ENCODE data around the gene DSE.

DSE gene

DNA sequence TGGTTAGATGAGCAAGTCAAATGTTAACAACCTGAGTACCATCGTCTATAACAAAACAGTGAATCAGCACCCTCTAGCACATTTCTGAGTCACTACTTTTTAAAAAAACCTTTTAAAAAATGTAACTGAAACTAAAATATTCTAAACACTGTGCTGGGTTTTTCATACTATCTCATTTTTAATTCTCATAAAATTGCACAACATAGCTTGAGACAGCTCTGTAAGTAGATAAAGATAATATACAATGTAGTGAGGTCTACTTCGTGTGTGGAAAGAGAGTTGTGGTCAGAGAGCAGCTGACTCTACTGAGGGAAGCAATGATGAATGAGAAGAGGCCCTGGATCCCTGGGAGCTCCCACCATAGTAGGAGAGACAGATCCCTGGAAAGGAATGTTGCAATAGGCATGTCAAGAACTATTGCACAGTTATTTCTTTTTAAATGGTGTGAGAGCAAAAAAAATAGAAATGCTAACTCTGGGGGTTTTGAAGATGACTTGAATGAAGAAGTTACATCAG lies 76.8 kb downstream of the DSE start:
- DNase-seq (ENCODE audit: low spot score), result no peak

DNA sequence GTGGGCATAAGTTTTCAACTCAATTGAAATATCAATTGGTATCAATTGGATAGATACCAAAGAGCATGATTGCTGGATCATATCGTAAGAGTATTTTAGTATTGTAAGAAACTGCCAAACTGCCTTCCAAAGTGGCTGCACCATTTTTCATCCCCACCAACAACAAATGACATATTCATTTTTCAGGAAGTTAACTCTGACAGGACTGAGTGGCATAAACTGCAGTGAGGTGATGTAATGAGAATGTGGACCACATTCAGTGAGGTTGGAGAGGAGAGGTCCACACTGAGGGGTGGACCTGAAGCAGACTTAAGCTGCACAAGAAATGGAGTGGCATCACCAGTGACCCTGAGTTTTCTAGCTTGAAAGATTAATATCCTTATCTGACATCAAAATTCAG lies 78.8 kb downstream of the DSE start:
- no peak for DNase-seq (ENCODE audit: low spot score)

DNA sequence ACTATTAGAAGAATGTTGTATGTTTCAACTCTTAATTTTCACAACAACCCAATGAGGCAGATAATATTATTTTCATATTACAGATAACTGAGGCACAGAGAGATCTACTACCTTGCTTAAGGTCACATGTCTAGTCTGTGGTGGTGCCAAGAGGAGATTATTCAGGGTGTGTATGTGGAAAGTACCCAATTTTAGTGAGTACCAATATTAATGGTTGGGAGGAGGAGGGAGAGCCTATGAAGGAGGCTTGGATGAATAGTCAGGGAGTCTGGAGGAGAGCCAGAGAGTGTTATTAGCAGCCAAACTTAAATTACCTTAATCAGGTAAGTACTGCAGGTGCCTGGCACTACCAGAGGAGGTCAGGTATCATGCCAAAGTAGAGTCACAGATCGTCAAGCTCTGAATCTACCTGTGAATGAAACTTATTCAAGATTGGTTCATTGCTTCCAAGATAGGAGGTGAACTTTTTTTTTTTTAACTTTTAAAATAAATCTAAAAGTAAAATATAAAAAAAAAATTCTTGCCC lies 79.5 kb downstream of the DSE start:
- DNase-seq (ENCODE audit: low spot score), result no peak

DNA sequence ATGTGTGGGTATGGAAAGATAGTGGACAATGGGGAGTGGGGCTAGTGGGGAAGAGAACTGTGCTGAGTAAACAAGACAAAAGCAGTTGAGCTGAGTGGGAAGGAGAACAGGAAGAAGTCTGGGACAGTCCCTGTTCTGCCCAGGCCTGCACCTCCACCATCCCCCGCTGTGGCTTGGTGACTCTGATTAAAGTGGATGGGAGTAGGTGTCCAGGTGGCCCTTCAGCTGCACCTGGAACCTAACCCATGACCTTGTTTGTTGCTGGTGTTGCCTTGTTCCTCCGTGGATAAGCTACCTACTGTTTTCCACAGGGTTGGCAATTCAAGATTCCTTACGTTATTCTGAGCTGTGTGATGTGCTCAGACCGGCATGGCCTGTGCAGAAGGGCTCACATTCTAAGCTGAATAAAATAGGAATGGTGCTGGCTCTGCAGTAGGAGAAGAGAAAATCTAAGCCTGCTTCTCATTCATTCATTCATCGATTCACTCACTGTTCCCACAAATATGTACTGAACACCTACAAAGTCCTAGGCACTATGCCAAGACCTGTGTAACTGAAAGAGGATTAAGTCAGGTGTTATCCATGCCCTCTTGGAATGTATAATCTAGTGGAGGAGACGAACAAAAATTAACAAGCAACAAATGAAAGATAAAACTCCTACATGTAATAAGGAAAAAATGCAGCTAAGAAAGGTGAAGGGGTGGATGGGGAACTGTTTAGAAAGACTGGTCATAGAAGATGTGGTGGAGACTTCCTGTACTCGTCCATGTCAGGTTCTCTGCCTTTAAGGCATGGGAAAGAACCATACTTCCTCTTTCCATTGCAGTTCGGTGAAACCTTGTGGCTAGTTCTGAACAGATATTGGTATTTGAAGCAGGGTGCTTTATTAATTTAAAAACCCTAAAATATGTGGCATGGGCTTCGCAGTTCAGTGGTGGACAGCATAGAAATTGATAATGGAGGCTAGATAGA lies 80.3 kb downstream of the DSE start:
- no peak for DNase-seq (ENCODE audit: low spot score)

DNA sequence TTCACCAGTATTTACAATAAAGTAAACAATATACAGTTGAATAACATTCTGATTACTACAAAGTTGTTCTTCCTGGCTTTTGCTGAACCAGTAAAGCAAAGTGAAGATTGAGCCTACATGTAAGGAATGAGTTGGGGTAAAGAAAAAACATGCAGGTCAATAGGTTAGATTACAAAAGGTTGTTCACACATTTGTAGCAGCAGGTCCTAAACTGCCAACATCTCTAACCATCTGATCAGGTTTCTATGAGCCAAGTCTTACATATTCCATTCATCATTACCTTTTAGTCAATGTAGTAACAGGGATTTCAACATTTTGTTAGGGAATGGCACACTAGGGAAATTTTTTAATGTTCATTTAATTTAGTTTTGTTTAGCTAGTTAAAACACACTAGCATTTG lies 81.2 kb downstream of the DSE start:
- no peak for DNase-seq (ENCODE audit: low spot score)

DNA sequence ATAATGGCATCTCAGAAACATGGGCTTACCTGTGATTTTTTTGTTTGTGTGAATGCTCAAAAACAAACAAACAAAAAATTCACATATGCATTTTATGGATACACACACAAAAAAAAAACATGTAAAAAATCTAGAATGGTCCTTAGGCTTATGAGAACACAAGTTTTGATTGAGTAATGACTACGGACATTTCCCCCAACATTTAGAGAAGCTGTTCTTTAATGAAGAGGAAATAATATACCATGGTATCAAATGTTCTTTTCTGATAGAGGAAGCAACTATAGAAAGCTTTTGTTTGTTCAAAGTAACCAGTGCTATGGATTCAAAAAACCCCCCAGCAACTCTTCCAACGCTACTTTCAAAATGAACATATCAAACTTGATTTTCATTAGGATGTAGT lies 81.8 kb downstream of the DSE start:
- DNase-seq (ENCODE audit: low spot score), result no peak

DNA sequence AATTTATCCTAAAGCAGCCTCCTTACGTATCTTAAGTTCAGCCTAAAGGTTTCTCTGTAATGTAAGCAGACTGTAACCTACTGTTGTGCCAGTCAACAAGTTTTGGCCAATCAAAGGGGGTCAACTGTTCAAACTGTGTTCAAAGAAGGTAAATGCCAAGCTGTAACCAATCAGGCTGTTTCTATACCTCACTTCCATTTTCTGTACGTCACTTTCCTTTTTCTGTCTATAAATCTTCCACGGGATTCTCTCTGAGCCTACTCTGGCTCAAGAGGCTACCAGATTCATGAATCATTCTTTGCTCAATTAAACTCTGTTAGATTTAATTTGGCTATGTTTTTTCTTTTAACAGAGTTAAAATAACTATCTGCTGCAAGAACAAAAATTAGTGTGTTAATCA lies 85.4 kb downstream of the DSE start:
- DNase-seq (ENCODE audit: low spot score), result no peak

DNA sequence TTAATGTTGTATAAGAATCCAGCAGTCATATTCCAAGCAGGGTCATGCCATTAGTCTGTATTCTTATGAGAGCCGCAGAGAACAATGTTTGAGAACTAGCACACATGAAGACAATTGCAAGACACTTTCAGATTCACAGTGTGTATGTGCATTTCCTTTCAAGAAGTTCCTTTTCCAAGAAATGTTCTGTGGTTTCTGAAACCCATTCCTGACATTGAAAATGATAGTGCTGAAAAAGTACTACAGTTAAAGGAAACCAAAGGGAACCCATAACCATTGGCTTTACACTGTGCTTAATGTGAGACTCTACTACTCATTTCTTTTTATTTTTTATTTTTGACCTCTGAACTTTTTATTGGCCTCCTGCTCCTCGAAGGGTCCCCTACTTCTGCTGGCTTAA lies 86.2 kb downstream of the DSE start:
- DNase-seq (ENCODE audit: low spot score), result no peak

DNA sequence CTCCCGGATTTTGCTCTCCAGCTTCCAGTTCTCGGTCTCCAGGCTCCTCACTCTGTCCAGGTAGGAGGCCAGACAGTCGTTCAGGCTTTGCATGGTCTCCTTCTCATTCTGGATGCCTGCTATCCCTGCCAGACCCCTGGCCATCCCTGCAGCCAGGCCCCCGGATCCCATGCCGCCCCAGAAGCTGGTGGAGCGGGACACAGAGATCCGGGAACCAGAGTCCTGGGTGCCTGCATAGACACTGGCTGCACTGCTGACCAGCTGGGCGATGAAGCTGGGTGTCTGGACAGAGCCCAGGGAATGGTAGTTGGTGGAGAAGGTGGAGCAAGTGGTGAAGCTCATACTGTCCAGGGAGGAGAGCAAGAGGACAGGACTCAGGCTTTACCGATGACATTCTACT lies 87.5 kb downstream of the DSE start:
- no peak for DNase-seq (ENCODE audit: low spot score)

DNA sequence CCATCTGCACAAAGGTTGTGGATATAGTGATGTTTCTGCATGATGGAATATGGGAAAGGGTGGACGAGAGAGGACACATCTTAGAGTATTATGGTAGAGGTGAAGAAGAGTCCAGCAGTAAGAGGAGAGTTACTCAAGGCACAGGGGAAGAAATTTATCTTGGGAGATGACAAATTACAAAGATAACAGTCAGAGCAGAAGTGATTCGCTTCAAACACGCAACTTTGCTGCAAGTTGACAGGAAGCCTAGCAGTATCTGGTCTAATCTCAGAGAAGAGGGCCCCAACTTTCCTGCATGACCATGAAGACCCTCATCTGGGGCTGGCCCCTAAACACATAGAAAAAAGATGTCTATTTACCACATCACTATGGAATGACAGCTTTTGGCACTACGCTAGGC lies 89.2 kb downstream of the DSE start:
- DNase-seq (ENCODE audit: low spot score), result no peak

DNA sequence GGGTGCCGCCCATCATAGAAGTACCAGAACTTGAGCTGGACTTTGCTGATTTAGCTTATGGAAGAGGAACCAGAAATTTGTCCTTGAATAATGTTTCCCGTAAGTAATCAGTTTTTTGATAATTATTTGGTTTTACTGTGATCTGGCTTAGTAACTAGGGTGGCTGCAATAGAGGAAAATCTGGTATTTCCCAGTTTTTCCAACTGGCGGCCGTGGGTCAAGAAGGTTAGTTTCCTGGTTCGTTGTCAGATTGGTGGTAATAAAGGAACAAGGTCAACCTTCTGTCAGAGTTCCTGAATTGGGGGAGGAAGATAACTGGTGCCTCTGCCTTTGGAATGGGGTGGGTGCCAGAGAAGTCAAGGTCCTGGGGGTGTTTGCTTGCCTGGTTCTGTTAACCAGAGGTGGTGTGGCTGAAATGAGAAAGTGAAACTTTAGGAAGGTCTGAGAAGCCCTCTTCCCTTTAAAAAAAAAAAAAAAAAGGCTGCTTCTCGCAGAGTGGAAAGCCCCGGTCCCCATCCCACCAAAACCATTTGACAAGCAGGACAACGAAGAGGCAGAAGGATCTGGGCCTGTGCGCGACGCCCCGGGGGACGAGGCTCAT lies 90.7 kb downstream of the DSE start, which contains the start of gene CALHM6:
Gene CALHM6, plus strand, starts transcription at position 45 of the 601 bp plus-strand sequence. Its CDS starts 555 bp downstream, at position 600.
- no peak for DNase-seq (ENCODE audit: low spot score)

DNA sequence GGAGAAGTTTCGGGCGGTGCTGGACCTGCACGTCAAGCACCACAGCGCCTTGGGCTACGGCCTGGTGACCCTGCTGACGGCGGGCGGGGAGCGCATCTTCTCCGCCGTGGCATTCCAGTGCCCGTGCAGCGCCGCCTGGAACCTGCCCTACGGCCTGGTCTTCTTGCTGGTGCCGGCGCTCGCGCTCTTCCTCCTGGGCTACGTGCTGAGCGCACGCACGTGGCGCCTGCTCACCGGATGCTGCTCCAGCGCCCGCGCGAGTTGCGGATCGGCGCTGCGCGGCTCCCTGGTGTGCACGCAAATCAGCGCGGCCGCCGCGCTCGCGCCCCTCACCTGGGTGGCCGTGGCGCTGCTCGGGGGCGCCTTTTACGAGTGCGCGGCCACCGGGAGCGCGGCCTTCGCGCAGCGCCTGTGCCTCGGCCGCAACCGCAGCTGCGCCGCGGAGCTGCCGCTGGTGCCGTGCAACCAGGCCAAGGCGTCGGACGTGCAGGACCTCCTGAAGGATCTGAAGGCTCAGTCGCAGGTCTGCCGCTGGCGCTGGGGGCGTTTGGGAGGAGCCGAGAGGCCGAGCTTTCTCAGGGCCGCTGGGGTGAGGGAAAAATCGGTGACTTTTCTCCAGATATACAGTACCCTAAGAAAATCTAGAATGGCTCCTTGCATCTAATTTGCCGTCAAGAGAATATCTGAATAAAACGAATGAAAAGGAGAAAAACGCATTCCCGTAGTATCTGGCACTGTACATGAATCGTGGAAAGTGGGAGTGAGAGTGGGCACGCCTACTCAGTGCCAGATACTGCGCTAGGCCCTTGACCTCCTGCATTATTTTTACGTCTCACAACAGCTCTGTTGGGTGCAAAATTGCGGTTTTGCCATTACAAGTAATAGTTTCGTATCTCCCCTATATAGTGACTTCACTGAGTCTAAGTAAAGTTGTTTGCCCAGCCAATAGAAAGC lies 91.5 kb downstream of the DSE start:
- no peak for DNase-seq (ENCODE audit: low spot score)

DNA sequence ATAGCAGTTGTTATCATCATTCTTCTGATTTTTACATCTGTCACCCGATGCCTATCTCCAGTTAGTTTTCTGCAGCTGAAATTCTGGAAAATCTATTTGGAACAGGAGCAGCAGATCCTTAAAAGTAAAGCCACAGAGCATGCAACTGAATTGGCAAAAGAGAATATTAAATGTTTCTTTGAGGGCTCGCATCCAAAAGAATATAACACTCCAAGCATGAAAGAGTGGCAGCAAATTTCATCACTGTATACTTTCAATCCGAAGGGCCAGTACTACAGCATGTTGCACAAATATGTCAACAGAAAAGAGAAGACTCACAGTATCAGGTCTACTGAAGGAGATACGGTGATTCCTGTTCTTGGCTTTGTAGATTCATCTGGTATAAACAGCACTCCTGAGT lies 92.6 kb downstream of the DSE start:
- no peak for DNase-seq (ENCODE audit: low spot score)

DNA sequence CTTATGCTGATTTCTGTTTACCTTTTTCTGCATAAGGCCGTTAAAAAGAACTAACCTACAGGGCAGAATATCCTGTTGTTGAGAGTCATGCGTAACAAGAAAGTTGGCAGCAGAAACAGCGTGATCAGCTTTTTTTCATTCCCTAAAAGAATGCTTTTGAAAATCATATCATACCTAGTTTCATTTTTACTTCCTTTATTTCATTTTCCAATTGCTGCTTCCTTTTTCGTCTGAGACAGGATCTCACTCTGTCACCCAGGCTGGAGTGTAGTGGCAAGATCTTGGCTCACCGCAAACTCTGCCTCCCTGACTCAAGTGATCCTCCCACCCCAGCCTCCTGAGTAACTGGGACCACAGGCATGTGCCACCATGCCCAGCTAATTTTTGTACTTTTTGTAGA lies 94.5 kb downstream of the DSE start:
- no peak for DNase-seq (ENCODE audit: low spot score)

DNA sequence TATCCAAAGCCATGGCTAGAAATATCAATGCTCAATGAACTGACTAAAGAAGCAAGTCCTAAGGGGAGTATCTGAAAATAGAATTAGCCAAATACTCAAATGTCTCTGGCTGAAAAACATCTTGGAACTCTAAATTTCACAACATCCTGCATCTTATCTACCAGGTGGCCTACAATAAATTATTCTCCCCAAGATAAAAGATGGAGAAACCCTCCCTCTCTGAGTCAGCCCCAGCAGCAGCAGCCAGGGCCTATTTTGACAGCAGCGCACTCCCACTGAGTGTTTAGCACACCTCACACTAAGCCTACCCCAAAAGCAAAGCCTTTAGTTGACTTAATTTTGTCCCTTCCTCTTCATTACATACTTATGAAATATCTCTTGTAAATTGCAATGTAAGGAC lies 96.3 kb downstream of the DSE start:
- DNase-seq (ENCODE audit: low spot score), result no peak

DNA sequence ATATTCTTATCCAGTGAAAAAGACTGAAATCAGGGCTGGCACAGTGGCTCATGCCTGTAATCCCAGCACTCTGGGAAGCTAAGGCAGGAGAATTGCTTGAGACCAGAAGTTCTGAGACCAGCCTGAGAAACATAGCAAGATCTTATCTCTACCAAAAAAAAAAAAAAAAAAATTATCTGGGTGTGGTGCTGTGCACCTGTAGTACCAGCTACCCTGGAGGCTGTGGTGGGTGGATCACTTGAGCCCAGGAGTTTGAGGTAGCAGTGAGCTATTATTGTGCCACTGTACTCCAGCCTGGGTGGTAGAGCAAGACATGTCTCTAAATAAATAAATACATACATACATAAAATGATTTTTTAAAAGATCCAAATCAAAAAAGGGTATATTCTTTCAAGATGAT lies 96.8 kb downstream of the DSE start:
- no peak for DNase-seq (ENCODE audit: low spot score)

DNA sequence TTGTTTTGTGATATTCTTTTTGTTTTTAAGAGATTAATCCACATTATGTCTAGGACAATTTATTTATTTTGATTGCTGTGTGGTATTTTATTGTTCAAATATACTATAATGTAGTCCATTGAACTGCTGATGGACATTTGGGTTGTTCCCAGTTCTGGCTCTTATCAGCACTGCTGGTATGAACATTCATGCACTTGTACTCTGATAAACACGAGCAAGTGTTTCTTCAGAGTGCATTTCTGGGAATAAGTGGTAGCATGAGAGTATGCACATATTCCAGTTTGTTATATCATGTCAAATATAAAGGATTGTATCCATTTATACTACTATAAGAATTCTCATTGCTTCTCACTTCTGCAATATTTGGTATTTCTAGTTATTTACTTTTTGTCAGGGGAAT lies 97.5 kb downstream of the DSE start:
- no peak for DNase-seq (ENCODE audit: low spot score)

DNA sequence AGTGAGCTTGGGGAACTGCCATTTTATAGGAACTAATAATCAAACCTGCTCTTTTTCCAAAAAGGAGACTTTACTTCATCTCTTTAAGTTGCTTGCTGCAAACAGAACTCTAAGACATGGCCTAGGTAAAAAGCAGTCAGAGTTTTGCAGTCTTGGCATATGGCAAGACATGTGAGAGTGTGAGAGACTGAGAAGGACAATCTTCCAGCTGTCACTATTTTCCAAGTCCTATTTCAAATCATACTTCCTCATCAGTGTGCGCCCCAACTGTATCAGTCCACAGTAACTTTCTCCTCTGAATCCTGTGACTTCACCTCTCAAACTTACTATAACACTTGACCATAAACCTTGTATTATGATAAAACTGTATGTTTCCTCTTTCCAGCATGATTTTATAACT lies 100.8 kb downstream of the DSE start:
- no peak for DNase-seq (ENCODE audit: low spot score)

DNA sequence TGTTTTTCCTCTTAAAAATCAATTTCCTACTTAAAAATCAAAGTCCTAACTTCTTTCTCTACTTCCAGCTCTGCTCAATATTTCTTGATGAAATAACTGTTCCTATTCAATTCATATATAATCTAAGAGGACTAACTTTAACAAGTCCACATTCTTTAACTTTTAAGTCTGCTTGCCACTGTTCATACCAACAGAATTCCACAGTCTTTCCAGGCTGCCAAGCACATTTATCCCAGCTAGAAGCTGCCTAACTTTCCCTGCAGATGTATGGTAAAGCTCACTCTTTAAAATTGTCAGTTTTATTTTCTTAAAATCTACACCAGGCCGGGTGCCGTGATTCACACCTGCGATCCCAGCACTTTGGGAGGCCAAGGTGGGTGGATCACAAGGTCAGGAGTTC lies 102.0 kb downstream of the DSE start:
- DNase-seq (ENCODE audit: low spot score), result no peak

DNA sequence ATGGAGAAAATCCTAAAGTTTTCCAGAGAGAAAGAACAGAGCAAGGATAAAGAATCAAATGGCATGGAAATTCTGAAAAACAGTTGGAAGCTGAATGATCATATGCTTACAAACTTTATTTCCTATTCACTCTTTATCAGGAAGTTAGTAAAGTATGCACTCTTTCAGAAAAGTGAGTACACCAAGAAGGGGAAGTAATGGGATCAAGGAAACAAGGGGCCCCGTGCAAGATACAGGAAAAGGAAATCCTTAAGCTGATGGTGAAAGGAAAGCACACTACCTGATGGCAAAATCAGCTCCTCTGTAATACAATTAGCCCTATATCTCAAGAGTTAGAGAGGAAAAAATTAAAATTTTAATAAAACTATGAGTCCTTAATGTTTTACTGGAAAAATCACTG lies 104.4 kb downstream of the DSE start:
- no peak for DNase-seq (ENCODE audit: low spot score)

DNA sequence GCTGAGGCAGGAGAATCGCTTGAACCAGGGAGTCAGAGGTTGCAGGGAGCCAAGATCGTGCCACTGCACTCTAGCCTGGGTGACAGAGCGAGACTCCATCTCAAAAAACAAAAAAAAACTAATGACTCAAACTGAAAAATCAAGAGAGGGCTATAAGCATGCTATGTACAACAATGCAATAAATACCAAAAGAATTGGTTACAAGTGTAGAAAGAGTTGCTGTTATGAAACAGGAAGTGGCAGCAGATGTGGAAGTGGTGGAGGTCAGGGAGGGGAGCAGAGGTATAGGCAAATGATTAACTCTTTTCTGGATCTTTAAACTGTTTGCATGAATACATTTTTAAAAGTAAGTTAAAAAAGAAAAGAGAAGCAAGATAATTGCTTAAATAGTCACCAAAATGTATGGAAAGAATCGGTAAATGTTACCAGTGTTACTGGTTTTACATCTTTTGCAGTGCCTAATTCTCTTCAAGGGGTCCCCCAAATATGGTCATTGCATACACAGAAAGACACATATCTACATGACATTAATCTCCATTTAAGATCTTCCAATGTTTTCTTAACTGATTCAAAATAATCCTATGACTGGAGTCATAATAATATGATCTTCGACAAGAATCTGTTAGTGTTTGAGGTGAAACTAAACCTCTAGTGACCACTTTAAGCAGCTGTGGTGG lies 105.4 kb downstream of the DSE start:
- no peak for DNase-seq (ENCODE audit: low spot score)
